Thyroid gland (tissue), 4 donors: ENCODE results near the gene EMX1. TPM values are rescaled to one million over a fixed set of nuclear protein-coding genes. Genes with fewer than 3 reads are reported as not detected.

Experiments
- DNase-seq, 2 donors: peaks; one replicate each; pipeline ENCODE4 v3.0.0-alpha.2; 2019
- H3K27ac ChIP-seq, 3 donors: fragments of 200-600 bp; sonication (generic); 1 replicate in 2 of 3; 2 replicates in 1 of 3; pipeline ENCODE4 v1.5.1; 2016 to 2019; ENCODE audit warnings: mild to moderate bottlenecking in 1 of 3, moderate library complexity in 1 of 3
- H3K27me3 ChIP-seq: fragments of 200-600 bp; sonication (generic); one replicate; pipeline ENCODE4 v1.5.1; 2019
- H3K36me3 ChIP-seq, 2 donors: fragments of 200-600 bp; sonication (generic); one replicate each; pipeline ENCODE4 v1.5.1; 2016 to 2019
- H3K4me1 ChIP-seq, 2 donors: fragments of 200-600 bp; sonication (generic); one replicate each; pipeline ENCODE4 v1.5.1; 2017 to 2019
- H3K4me3 ChIP-seq, 3 donors: fragments of 200-600 bp; sonication (generic); replicated peaks in 1 of 3; 1 replicate in 2 of 3; 2 replicates in 1 of 3; pipeline ENCODE4 v1.5.1; 2016; ENCODE audit warnings: mild to moderate bottlenecking in 1 of 3
- H3K9me3 ChIP-seq: fragments of 200-600 bp; sonication (generic); one replicate; pipeline ENCODE4 v1.5.1; 2017
- CTCF ChIP-seq, 6 experiments: fragments of 200-600 bp in 3 of 6; fragments of 450-650 bp in 3 of 6; sonication (generic) in 3 of 6; IDR thresholded peaks; one replicate each; pipeline ENCODE4 v1.5.1; 2016 to 2019; ENCODE audit warnings: antibody characterized with exemption in 6 of 6, mild to moderate bottlenecking in 2 of 6, inconsistent platforms in 1 of 6, moderate library complexity in 1 of 6
- POLR2A ChIP-seq, 2 donors: fragments of 450-650 bp; IDR thresholded peaks; one replicate each; pipeline ENCODE4 v1.6.1; 2017; ENCODE audit warnings: antibody characterized with exemption in 2 of 2, mild to moderate bottlenecking in 2 of 2, moderate library complexity in 1 of 2
- WGBS, 2 donors: methylation state at CpG; one replicate each; pipeline ENCODE4 v1.1.5; 2017; 5-methylcytosine and 5-hydroxymethylcytosine counted together
- intact Hi-C: fragments of 100-400 bp; cut with DNase I; formaldehyde crosslinking; loops from one replicate; pipeline ENCODE4 v1.15.1; 2023
- total RNA-seq, 4 donors: library from RNA; depleted of rRNA; stranded (reverse); fragments of >200 nt; gene quantifications; one replicate each; pipeline ENCODE4 v1.2.3, GENCODE V29; 2016

The EMX1 gene
- total RNA-seq, 4 donors from 2014 or later: 0.22 TPM; not detected in 3

DNA sequence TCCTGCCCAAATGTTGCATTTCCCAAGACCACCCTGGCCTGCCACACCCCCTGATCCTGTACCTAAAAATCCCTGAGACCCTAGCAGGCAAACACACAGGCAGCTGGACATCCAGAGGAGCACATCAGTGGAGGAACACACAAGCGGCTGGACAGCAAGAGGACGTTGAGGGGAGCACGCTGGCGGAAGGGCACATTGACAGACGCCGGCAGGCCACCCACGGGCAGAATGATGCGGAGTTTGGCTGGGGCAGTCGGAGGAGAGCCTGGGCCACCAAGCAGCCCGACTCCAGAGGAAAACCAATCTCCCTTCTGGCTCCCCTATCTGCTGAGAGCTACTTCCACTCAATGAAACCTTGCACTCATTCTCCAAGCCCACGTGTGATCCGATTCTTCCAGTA is 47.7 kb downstream of the EMX1 start:
- Histone ChIP-seq H3K9me3 (no peaks in the 10 kb centered on the region), H3K27ac (no peak overlapping the region), H3K27me3 (no peaks in the 10 kb centered on the region), H3K4me3 (no peak overlapping the region), H3K4me1 (no peaks in the 10 kb centered on the region), H3K36me3 (no peaks in the 10 kb centered on the region)
- DNase-seq: no peak
- TF ChIP-seq CTCF (IDR thresholded peaks at IDR 0.05) (no peak), POLR2A (IDR thresholded peaks at IDR 0.05) (no peak)
- 83% methylated on average over 8 to 12 of the region's 12 CpGs for WGBS, 2 donors
- intact Hi-C loops: no loop called here

- Histone ChIP-seq H3K36me3 (no peaks in the 10 kb centered on the region), H3K27ac (no peak overlapping the region), H3K4me3 (no peak overlapping the region), H3K4me1 (no peaks in the 10 kb centered on the region), H3K27me3 (no peaks in the 10 kb centered on the region), H3K9me3 (no peaks in the 10 kb centered on the region)
- intact Hi-C loops: no loop called here
- TF ChIP-seq CTCF (IDR thresholded peaks at IDR 0.05) (no peak), POLR2A (IDR thresholded peaks at IDR 0.05) (no peak)
- no peak for DNase-seq
- 85 to 90% methylated on average over 10 to 14 of the region's 14 CpGs for WGBS, 2 donors
These were observed 48.6 kb downstream of the EMX1 start for GRCh38 chr2:72965770-72966450.

DNA sequence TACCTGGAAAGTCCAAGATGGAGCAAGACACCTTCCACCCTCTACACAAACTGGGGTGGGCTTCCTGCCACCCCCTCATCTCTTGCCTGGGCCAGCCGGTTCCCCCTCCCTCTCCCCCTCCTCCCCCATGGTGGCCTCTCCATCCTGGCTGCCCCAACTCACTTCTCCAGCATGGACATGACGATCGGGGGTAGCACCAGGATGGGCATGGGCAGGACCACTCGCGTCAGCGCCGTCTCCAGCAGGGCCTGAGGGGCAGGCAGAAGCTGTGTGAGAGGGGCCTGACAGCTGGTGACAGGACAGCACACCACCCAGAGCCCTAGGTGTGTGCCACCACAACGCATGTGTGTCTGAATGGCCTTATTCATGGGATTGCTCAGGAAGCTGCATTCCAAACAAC is 51.0 kb downstream of the EMX1 start:
- intact Hi-C loops: no loop called here
- Histone ChIP-seq H3K4me1 (no peaks in the 10 kb centered on the region), H3K27me3 (no peaks in the 10 kb centered on the region), H3K4me3 (no peak overlapping the region), H3K27ac (no peak overlapping the region), H3K36me3 (no peaks in the 10 kb centered on the region), H3K9me3 (no peaks in the 10 kb centered on the region)
- TF ChIP-seq CTCF (IDR thresholded peaks at IDR 0.05) (no peak), POLR2A (IDR thresholded peaks at IDR 0.05) (no peak)
- WGBS, 2 donors: 88 to 91% methylated on average over 5 to 8 of the region's 8 CpGs
- DNase-seq: no peak

GRCh38 chr2:72969706-72970105 is 52.4 kb downstream of the EMX1 start:
- Histone ChIP-seq H3K36me3 (no peaks in the 10 kb centered on the region), H3K27ac (no peak overlapping the region), H3K9me3 (no peaks in the 10 kb centered on the region), H3K4me3 (no peak overlapping the region), H3K4me1 (no peaks in the 10 kb centered on the region), H3K27me3 (no peaks in the 10 kb centered on the region)
- 88 to 89% methylated on average over 2 to 4 of the region's 4 CpGs for WGBS, 2 donors
- TF ChIP-seq CTCF (IDR thresholded peaks at IDR 0.05) (no peak), POLR2A (IDR thresholded peaks at IDR 0.05) (no peak)
- DNase-seq: no peak
- intact Hi-C loops: no loop called here

DNA sequence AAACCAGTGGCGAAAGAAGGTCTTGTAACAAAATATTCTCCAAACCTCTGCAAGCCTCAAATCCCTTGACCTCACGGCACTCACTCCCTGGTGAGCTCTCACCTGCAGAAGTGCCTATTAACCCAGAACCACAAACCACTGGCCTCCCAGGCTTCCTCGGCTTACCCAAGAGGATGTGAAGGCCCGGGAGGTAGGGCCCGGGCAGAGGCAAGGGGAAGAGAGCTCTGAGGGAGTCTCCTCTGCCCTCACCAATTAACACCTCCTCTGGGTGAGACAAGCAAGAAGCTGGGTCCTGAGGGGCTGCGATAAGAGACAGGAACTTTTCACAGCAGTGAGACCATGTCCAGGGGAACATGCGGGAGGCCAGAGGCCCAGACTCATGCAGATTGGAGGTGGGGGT is 53.7 kb downstream of the EMX1 start:
- 86 to 88% methylated on average over 7 of the region's 7 CpGs for WGBS, 2 donors
- no peaks in the 10 kb centered on the region for H3K27me3 ChIP-seq
- H3K27ac ChIP-seq: no peak overlapping the region
- intact Hi-C loops: no loop called here
- no peaks in the 10 kb centered on the region for H3K4me1 ChIP-seq
- H3K9me3 ChIP-seq: no peaks in the 10 kb centered on the region
- H3K4me3 ChIP-seq: no peak overlapping the region
- no peak for TF ChIP-seq POLR2A (IDR thresholded peaks at IDR 0.05)
- no peak for TF ChIP-seq CTCF (IDR thresholded peaks at IDR 0.05)
- no peaks in the 10 kb centered on the region for H3K36me3 ChIP-seq
- DNase-seq: no peak
